ENCODE measurements around the gene DEPDC7.
A peak's percentile ranks its signal among the peaks of the same experiment; 100 is the strongest.
"Not testable (repeated sequence)": the region's sequence is repeated elsewhere in the genome, so short reads cannot be mapped to it uniquely, and the experiment has no call there.

DEPDC7 gene

DNA sequence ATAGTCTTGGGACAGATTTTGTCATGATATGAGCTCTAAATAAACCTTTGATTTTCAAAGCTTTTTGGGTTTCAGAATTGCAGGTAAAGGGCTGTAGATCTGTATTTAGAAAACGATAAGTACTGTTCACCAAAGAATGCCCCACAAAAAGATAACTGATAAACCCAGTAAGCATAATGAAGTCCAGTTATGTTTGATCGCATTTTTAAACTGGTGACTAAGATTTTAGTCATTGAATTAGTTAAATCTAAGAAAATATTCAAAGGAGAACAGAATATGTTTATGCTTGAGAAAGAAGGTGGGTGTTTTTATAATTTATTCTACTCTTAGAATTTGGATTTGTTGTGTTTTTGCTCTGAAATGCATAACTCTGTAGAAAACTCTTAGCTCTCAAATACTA, 11.6 kb downstream of the DEPDC7 start:
- DNase-seq: no peak

DNA sequence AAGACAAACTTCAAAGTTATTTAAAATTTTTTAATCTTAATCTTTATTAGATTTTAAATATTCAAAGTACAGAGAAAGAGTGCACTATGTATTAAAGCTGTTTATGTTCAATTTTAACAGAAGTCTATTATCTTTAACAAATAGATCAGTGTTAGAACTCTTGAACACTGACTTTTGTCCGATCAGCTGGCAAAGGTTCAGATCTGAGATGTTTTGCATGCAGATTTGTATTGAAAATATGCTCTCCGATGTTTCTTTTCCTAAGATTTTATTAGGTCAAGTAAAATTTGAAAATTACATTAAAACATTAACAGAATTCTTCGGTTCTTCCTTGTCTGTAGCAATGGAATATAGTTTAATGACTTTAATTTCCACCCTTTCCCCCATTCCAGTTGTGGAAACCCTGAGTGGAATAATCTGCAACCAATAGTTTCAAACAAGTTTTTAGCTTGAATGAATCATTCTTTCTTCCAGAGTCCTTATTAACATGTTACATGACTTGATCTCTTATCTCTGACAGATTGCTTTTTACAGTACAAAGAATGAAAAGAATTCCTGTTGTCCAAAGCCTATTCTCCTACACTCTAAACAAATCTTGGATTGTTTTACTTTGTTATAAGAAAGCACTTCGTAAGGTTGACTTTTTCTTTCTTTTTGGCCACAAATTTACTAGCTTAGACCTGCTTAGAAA, 12.3 kb downstream of the DEPDC7 start:
- DNase-seq: no peak

DNA sequence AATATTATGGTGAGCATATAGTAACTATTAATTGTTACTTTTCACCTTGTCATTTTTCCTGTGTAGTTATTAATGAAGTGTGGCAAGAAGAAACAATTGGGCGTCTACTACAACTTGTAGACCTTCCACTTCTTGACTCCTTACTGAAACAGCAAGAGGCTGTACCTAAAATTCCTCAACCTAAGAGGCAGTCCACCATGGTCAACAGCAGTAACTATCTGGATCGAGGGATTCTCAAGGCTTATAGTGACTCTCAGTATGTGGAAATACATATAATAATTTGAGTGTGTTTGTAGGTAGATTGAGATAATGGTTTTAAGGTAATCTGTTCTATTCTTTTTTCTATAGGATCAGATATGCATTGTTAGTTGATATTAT, 12.8 kb downstream of the DEPDC7 start:
- no peak for DNase-seq

GRCh38 chr11:33029218-33029617, 13.5 kb downstream of the DEPDC7 start:
- not testable (repeated sequence) for DNase-seq

DNA sequence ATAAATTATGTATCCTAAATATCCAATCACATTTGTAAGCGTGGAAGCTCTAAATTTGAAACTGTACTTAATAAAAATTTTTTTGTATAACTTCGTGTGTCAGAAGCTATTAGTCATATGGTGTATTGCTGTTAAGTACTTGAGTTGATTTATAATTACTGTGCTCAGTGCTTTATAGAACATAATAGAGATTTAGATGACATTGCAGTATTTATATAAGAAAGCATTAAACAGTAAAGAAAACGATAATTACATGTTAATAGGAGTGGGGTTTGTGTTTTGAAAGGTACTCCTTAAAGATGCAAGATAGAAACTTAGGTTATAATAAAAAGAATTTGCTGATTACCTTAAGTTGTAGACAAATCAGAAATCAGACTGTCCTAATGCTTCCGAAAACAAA, 17.8 kb downstream of the DEPDC7 start:
- DNase-seq: no peak

- no peak for DNase-seq
These were observed 19.3 kb downstream of the DEPDC7 start for GRCh38 chr11:33035011-33035410.

- peak; percentile 70 to 82 for DNase-seq
These were observed 23.8 kb downstream of the DEPDC7 start, which contains the start of gene TCP11L1 for GRCh38 chr11:33039274-33040032. TCP11L1 (plus strand) TSS chr11:33039572; CDS start chr11:33043774, 4,202 bp downstream.

DNA sequence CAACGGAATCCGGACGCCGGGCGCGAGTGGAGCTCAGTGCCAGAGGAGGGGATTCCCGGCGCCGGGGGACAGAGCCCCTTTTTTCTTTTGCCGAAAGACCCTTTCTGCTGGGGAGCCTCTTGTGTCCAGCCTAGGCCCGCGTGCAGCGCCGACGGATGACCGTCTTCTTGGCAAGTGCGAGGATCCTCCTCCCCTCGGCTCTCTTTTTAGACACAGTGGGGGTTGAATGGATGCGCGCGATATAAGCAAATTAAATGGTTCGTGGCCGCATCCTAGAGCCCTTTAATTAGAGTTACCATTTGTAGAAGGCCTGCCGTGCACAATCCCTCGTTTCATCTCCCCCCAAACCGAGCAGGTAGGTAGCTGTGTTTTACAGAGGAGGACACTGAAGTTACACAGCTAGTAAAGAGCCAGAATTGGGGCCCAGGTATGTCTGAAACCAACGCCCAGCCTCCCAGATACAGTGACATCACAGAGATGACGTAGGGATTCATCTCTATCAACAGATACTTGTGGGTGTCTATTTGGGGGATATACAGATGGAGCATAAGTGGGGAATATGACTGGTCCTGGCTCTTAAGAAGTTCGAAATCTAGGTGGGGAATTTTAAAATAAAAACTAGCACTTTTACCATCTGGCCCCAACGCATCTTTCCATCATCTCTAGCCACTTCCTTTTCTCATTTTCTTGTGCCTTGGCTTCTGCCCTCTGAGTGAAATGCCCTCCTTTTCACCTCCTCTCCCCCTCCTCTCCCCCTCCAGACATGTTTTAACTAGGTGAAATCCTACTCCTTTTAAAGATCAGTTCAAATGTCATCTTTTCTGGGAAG, 24.6 kb downstream of the DEPDC7 start:
- peak; percentile 34 to 40 for DNase-seq

DNA sequence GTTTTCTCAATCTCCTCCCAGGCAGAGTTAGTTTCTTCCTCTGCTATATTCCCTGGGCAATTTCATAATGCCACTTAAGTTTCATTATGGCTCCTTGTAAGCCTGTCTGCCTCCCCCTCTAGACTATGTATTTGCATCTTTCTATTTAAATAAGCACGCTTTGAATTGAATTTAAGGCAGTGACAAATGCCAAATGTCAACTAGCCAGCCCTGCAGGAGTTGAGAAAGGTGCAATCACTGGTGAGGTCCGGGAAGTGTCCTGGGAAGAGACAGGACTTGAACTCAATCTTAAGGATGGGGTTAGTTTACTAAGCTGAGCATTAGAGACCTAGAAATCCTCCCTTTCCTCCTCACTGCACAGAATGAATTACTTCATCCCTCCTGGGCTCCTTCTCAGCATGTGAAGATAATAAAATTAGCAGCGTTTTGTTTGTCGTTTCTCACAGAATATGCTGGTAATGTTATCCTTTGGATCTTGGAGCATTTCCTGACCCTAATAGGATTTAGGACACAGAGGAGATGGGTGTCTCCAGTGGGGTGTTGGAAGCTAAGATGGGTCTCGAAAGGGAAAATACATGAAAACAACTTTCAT, 25.3 kb downstream of the DEPDC7 start:
- DNase-seq: no peak

GRCh38 chr11:33043221-33043830, 27.6 kb downstream of the DEPDC7 start:
- DNase-seq: no peak

- DNase-seq: no peak
These were observed 28.6 kb downstream of the DEPDC7 start for GRCh38 chr11:33044285-33044756.

GRCh38 chr11:33045551-33046255, 30.0 kb downstream of the DEPDC7 start:
- no peak for DNase-seq

DNA sequence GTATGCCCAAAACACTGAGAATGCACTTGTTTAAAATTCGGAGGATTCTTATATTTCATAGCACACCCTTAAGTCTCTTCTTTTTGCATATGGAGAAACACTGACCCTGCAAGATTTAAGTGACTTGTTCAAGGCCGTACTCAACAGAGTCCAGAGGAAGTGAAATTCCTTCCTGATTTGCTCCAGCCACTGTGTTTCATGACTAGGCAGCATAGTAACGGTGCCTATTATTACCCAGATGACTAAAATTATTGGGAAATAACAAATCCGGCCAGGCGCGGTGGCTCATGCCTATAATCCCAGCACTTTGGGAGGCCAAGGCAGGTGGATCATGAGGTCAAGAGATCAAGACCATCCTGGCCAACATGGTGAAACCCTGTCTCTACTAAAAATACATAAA, 33.0 kb downstream of the DEPDC7 start:
- DNase-seq: not testable (repeated sequence)

- DNase-seq: not testable (repeated sequence)
These were observed 34.1 kb downstream of the DEPDC7 start for GRCh38 chr11:33049565-33050408.

DNA sequence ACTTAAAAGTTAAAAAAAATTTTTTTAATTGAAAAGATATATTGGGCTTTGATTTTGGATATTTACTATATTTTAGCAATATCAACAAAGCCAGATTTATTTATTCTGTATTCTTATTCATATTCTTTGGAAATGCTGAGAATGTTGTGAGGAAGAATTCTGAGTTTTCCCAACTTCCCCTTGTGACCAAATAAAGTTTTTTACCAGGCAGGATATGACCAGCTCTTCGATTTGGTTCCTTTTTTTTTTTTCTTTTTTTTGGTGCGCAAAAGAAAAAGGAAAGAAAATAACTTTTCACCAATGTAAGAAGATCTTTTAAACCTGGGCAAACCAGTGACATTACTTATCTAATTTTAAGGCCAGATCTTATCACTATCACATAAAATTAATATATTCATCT, 36.6 kb downstream of the DEPDC7 start:
- peak; percentile 13 to 27 for DNase-seq

GRCh38 chr11:33055375-33055774, 39.7 kb downstream of the DEPDC7 start:
- no peak for DNase-seq

DNA sequence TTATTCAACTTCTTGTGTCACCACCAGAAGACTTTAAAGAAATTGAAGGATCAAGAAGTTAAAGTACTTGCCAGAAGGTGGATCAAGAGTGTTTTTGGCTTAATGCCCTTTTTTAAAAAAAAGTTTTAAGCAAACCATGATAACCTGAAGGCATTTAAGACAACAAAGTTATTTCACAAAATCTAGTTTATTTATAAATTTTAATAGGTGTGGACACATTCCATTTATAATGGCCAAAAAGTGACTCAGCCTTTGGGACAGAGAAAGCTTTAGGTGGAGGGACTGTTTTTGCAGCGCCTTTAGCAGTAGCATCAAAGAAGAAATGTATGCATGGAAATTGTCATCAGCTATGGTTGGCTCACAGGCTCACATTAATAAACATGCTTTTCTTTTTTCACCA, 41.6 kb downstream of the DEPDC7 start:
- no peak for DNase-seq

- DNase-seq: no peak
These were observed 43.8 kb downstream of the DEPDC7 start for GRCh38 chr11:33059331-33060007.

- no peak for DNase-seq
These were observed 44.6 kb downstream of the DEPDC7 start for GRCh38 chr11:33060271-33060670.

DNA sequence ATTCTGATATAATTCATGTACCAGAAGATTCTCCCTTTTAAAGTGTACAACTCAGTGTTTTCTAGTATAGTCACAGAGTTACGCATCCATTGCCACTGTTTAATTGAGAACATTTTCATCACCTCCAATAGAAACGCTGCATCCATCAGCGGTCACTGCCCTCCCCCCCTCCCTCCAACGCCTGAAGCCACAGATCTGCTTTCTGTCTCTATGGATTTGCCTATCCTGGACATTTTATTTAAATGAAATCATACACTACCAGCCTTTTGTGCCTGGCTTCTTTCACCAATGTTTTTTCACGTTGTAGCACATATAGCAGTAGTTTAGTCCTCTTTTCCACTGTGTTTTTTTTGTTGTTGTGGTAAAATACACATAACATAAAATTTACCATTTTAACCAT, 46.5 kb downstream of the DEPDC7 start:
- DNase-seq: no peak
